PC-3 (cell line): ENCODE measurements around the gene NKAIN2.
"Not testable (repeated sequence)": the region's sequence is repeated elsewhere in the genome, so short reads cannot be mapped to it uniquely, and the experiment has no call there.

Experiments
- CTCF ChIP-seq: fragments of 300-600 bp; sonication (generic); conservative IDR thresholded peaks from 2 replicates; pipeline ENCODE4 v1.5.1; 2017; ENCODE audit warnings: antibody characterized with exemption, low read depth, mild to moderate bottlenecking, low read length
- EZH2 ChIP-seq: fragments of 300-600 bp; sonication (generic); IDR thresholded peaks from one replicate; pipeline ENCODE4 v1.6.1; 2017; ENCODE audit warnings: antibody characterized with exemption, mild to moderate bottlenecking, low read length; ENCODE audit not compliant: unreplicated experiment

- not testable (repeated sequence) for TF ChIP-seq CTCF, EZH2
Measured at GRCh38 chr6:124410425-124410824, 606.8 kb downstream of the NKAIN2 start.
